Large intestine (tissue), 3 donors: Measurements from ENCODE around the gene COA8. TPM values are rescaled to one million over a fixed set of nuclear protein-coding genes. Genes with fewer than 3 reads are reported as not detected.
A peak's percentile ranks its signal among the peaks of the same experiment; 100 is the strongest.

ENCODE experiments used
- DNase-seq, 2 donors: peaks; one replicate each; pipeline versions ENCODE4 v3.0.0 to v3.0.0-alpha.2; 2013
- H3K27ac ChIP-seq: one replicate; pipeline ENCODE4 v1.5.1; 2013; ENCODE audit warnings: low read length
- H3K27me3 ChIP-seq: 2 replicates; pipeline ENCODE4 v1.6.1; 2013; ENCODE audit warnings: low read length; ENCODE audit not compliant: control insufficient read depth, insufficient read depth
- H3K36me3 ChIP-seq: 2 replicates; pipeline ENCODE4 v1.6.1; 2013; ENCODE audit warnings: low read length; ENCODE audit not compliant: control insufficient read depth, insufficient read depth
- H3K4me1 ChIP-seq: one replicate; pipeline ENCODE4 v1.6.1; 2013; ENCODE audit warnings: low read length; ENCODE audit not compliant: control insufficient read depth, insufficient read depth
- H3K4me3 ChIP-seq: one replicate; pipeline ENCODE4 v1.5.1; 2013; ENCODE audit warnings: low read length
- H3K9me3 ChIP-seq: one replicate; pipeline ENCODE4 v1.6.1; 2013; ENCODE audit warnings: mild to moderate bottlenecking, low read depth, low read length, moderate library complexity; ENCODE audit not compliant: control insufficient read depth
- WGBS: methylation state at CpG from one replicate; pipeline ENCODE4 v1.1.5; 2013; ENCODE audit warnings: low lambda C conversion rate; ENCODE audit not compliant: insufficient coverage; 5-methylcytosine and 5-hydroxymethylcytosine counted together
- polyA plus RNA-seq: library from polyadenylated mRNA; unstranded; fragments of 120-200 nt; gene quantifications from one replicate; pipeline ENCODE4 v1.2.1, GENCODE V29; 2013

The COA8 gene
- polyA plus RNA-seq, 1 donor, result 45.6 TPM

- Histone ChIP-seq H3K27me3 (no peaks in the 10 kb centered on the region), H3K36me3 (peaks cover 2% of the 10 kb centered on the region), H3K4me3 (no peak overlapping the region), H3K9me3 (no peaks in the 10 kb centered on the region), H3K4me1 (peaks cover 17% of the 10 kb centered on the region), H3K27ac (peak overlapping the region; percentile 95)
- WGBS, result 100% methylated on average over 1 of the region's 16 CpGs
- peak in 1 of 2 donors; percentile 22 for DNase-seq
These were observed 64.6 kb downstream of the COA8 start for GRCh38 chr14:103627073-103628025.

GRCh38 chr14:103628221-103628683 is 65.5 kb downstream of the COA8 start:
- Histone ChIP-seq H3K4me3 (peak overlapping the region; percentile 80), H3K27me3 (no peaks in the 10 kb centered on the region), H3K9me3 (no peaks in the 10 kb centered on the region), H3K36me3 (peaks cover 4% of the 10 kb centered on the region), H3K4me1 (peaks cover 17% of the 10 kb centered on the region), H3K27ac (peak overlapping the region; percentile 95)
- peak; percentile 54 to 82 for DNase-seq
- WGBS, result no CpG with 5 or more reads among the region's 31 CpGs

- H3K36me3 ChIP-seq, result peaks cover 5% of the 10 kb centered on the region
- no CpG with 5 or more reads among the region's 97 CpGs for WGBS
- H3K9me3 ChIP-seq, result no peaks in the 10 kb centered on the region
- H3K27ac ChIP-seq, result peak within 1 kb of the TSS; percentile 95
- H3K4me3 ChIP-seq, result peak within 1 kb of the TSS; percentile 80
- no peaks in the 10 kb centered on the region for H3K27me3 ChIP-seq
- peak; percentile 67 to 84 for DNase-seq
- H3K4me1 ChIP-seq, result peaks cover 17% of the 10 kb centered on the region
These were observed 66.1 kb downstream of the COA8 start, which contains the start of gene KLC1 for GRCh38 chr14:103628684-103629502. Gene KLC1 (plus strand): TSS chr14:103629211. CDS start chr14:103654565, 25,354 bp downstream.

- peaks cover 17% of the 10 kb centered on the region for H3K4me1 ChIP-seq
- DNase-seq, result peak in 1 of 2 donors; percentile 65
- no CpG with 5 or more reads among the region's 71 CpGs for WGBS
- peak overlapping the region; percentile 80 for H3K4me3 ChIP-seq
- H3K27ac ChIP-seq, result peak overlapping the region; percentile 95
- no peaks in the 10 kb centered on the region for H3K9me3 ChIP-seq
- H3K27me3 ChIP-seq, result no peaks in the 10 kb centered on the region
- H3K36me3 ChIP-seq, result peaks cover 5% of the 10 kb centered on the region
These were observed 66.9 kb downstream of the COA8 start for GRCh38 chr14:103629503-103630121.

- DNase-seq, result no peak
- Histone ChIP-seq H3K36me3 (peaks cover 5% of the 10 kb centered on the region), H3K4me1 (peaks cover 17% of the 10 kb centered on the region), H3K27me3 (no peaks in the 10 kb centered on the region), H3K27ac (no peak overlapping the region), H3K4me3 (peak overlapping the region; percentile 80), H3K9me3 (no peaks in the 10 kb centered on the region)
- WGBS, result 11% methylated on average over 1 of the region's 5 CpGs
These were observed 67.8 kb downstream of the COA8 start for GRCh38 chr14:103630364-103631108.

GRCh38 chr14:103633391-103633790 is 70.6 kb downstream of the COA8 start:
- Histone ChIP-seq H3K36me3 (peaks cover 9% of the 10 kb centered on the region), H3K4me1 (peaks cover 7% of the 10 kb centered on the region), H3K27ac (no peak overlapping the region), H3K4me3 (no peak overlapping the region), H3K27me3 (no peaks in the 10 kb centered on the region), H3K9me3 (no peaks in the 10 kb centered on the region)
- WGBS, result no CpG with 5 or more reads among the region's 1 CpG
- no peak for DNase-seq

GRCh38 chr14:103634156-103634555 is 71.4 kb downstream of the COA8 start:
- Histone ChIP-seq H3K9me3 (no peaks in the 10 kb centered on the region), H3K4me3 (no peak overlapping the region), H3K36me3 (peaks cover 9% of the 10 kb centered on the region), H3K27me3 (no peaks in the 10 kb centered on the region), H3K27ac (no peak overlapping the region), H3K4me1 (peaks cover 6% of the 10 kb centered on the region)
- no peak for DNase-seq
- 100% methylated on average over 1 of the region's 4 CpGs for WGBS

GRCh38 chr14:103638594-103638993 is 75.8 kb downstream of the COA8 start:
- Histone ChIP-seq H3K36me3 (peaks cover 4% of the 10 kb centered on the region), H3K27ac (no peak overlapping the region), H3K4me1 (no peaks in the 10 kb centered on the region), H3K27me3 (no peaks in the 10 kb centered on the region), H3K9me3 (no peaks in the 10 kb centered on the region), H3K4me3 (no peak overlapping the region)
- WGBS, result no CpG with 5 or more reads among the region's 3 CpGs
- DNase-seq, result no peak
